BLaER1 (cell line): ENCODE measurements around the gene FOXI1.

Experiments
- H3K27ac ChIP-seq: shearing (Covaris generic); formaldehyde crosslinking; 2 replicates; pipeline ENCODE4 v1.8.1; 2022
- H3K27me3 ChIP-seq: shearing (Covaris generic); formaldehyde crosslinking; 2 replicates; pipeline ENCODE4 v1.8.1; 2022
- H3K36me3 ChIP-seq: shearing (Covaris generic); formaldehyde crosslinking; 2 replicates; pipeline ENCODE4 v1.8.1; 2022
- H3K4me1 ChIP-seq: shearing (Covaris generic); formaldehyde crosslinking; 2 replicates; pipeline ENCODE4 v1.8.1; 2022
- H3K4me2 ChIP-seq: shearing (Covaris generic); formaldehyde crosslinking; 2 replicates; pipeline ENCODE4 v1.8.1; 2022
- H3K4me3 ChIP-seq: shearing (Covaris generic); formaldehyde crosslinking; 2 replicates; pipeline ENCODE4 v1.8.1; 2022
- H3K9ac ChIP-seq: shearing (Covaris generic); formaldehyde crosslinking; 2 replicates; pipeline ENCODE4 v1.8.1; 2022
- H3K9me3 ChIP-seq: shearing (Covaris generic); formaldehyde crosslinking; 2 replicates; pipeline ENCODE4 v1.8.1; 2022
- H4K20me1 ChIP-seq: shearing (Covaris generic); formaldehyde crosslinking; 2 replicates; pipeline ENCODE4 v1.8.1; 2022
- Cebpa-rat ChIP-seq: shearing (Covaris generic); IDR thresholded peaks from 2 replicates; pipeline ENCODE4 v1.8.1; 2022

Gene FOXI1

DNA sequence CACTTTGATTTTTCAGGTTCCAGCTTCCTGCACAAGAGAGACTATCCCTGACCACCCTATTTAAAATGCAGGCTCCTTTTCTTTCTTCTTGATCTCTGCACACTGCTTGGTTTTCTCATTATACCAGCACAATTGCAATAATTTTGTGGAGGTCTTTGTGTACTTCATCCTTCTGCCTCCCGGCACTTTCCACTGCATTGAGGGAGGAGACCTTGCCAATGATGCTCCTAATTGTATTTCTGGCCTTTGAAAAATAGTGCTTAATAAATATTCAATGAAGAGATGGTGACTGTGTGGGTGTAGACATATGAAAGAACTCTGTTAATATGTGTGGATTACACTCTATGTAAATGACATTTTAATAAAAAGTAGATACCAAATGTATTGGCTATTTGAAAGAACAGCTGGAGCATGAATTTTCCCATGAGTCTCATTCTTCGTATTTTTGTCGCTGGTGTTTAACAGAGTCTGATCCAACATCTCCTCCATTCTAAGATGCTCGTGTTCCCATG lies 42.1 kb downstream of the FOXI1 start:
- Histone ChIP-seq H3K9me3 (no peaks in the 10 kb centered on the region), H3K4me2 (no peak overlapping the region), H4K20me1 (no peaks in the 10 kb centered on the region), H3K36me3 (no peaks in the 10 kb centered on the region), H3K27me3 (no peaks in the 10 kb centered on the region), H3K9ac (no peak overlapping the region), H3K4me1 (no peaks in the 10 kb centered on the region), H3K27ac (no peak overlapping the region), H3K4me3 (no peak overlapping the region)
- no peak for TF ChIP-seq Cebpa-rat

DNA sequence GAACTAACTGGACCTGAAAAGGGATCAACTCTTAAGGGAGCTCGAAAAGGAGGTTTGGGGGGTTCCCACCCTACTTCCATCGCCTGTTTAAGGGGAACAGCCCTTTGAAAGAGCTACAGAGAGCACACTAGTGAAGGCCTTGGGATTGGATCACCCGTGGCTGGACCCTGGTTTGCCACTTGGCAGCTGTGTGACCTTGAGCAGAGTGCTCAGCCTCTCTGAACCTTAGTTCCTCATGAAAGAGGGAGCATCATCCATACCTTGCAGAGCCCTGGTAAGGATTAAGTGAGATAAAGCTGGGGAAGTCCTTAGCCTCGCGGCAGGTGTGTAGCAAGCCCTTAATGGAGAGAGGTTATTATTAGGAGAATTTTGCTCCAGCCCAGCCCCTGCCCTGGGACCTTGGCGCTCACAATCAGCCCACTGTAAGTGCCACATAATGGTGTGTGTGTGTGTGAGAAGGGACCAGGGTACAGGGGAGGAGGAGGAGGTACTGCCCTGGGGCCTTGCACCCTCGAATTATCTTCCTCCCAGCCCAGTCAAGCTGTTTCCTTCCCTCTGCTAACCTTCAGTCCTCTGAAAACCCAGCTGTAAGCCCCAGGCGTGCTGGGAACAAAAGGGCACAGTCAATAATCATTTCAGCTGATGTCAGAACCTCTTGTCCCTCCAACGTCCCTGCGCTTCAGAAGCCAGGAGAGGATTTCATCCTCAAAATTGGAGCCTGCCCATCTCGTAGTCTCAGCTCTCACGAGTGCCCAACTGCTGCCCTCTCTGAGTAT lies 42.9 kb downstream of the FOXI1 start:
- Histone ChIP-seq H3K9me3 (no peaks in the 10 kb centered on the region), H3K4me2 (no peak overlapping the region), H3K4me1 (no peaks in the 10 kb centered on the region), H4K20me1 (no peaks in the 10 kb centered on the region), H3K27me3 (no peaks in the 10 kb centered on the region), H3K36me3 (no peaks in the 10 kb centered on the region), H3K9ac (no peak overlapping the region), H3K27ac (no peak overlapping the region), H3K4me3 (no peak overlapping the region)
- TF ChIP-seq Cebpa-rat, result no peak

DNA sequence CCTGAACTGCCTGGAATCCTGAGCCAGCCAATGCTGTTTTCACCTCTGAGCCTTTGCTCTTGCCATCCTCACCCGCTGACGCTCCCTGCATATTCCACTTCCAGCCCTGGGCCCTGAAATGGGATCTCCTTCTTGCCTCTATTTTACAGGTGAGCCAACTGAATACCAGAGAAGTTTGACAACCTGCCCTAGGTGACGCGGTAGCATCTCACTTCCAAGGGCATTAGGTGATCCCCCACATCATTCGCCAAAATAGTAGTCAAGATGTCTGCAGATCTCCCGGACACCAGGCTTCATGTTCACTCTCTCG lies 43.5 kb downstream of the FOXI1 start:
- Histone ChIP-seq H3K4me3 (no peak overlapping the region), H3K9me3 (no peaks in the 10 kb centered on the region)
- no peak for TF ChIP-seq Cebpa-rat

DNA sequence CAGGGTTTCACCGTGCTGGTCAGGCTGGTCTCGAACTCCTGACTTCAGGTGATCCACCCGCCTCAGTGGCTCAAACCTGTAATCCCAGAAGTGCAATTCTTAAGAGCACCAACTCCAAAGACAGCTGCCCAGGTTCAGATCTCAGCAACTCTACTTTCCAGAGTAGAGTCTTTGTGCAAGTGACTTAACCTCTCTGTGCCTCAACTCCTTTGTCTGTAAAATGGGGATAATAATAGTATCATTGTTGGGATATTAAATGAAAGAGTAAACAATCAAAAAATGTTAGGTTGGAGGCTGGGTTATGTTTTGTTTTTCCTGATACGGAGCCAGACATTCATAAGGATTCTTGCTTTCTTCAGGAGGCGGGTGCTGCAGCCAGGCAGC lies 45.0 kb downstream of the FOXI1 start:
- no peak overlapping the region for H3K9ac ChIP-seq
- H4K20me1 ChIP-seq, result no peaks in the 10 kb centered on the region
- H3K4me1 ChIP-seq, result no peaks in the 10 kb centered on the region
- no peaks in the 10 kb centered on the region for H3K36me3 ChIP-seq
- no peak overlapping the region for H3K4me3 ChIP-seq
- no peaks in the 10 kb centered on the region for H3K27me3 ChIP-seq
- H3K4me2 ChIP-seq, result no peak overlapping the region
- no peak for TF ChIP-seq Cebpa-rat
- H3K27ac ChIP-seq, result no peak overlapping the region
- H3K9me3 ChIP-seq, result no peaks in the 10 kb centered on the region

More for the DNA sequence above, 43.5 kb downstream of the FOXI1 start:
- Histone ChIP-seq H4K20me1 (no peaks in the 10 kb centered on the region), H3K36me3 (no peaks in the 10 kb centered on the region), H3K4me2 (no peak overlapping the region), H3K4me1 (no peaks in the 10 kb centered on the region), H3K27me3 (no peaks in the 10 kb centered on the region), H3K9ac (no peak overlapping the region), H3K27ac (no peak overlapping the region)

DNA sequence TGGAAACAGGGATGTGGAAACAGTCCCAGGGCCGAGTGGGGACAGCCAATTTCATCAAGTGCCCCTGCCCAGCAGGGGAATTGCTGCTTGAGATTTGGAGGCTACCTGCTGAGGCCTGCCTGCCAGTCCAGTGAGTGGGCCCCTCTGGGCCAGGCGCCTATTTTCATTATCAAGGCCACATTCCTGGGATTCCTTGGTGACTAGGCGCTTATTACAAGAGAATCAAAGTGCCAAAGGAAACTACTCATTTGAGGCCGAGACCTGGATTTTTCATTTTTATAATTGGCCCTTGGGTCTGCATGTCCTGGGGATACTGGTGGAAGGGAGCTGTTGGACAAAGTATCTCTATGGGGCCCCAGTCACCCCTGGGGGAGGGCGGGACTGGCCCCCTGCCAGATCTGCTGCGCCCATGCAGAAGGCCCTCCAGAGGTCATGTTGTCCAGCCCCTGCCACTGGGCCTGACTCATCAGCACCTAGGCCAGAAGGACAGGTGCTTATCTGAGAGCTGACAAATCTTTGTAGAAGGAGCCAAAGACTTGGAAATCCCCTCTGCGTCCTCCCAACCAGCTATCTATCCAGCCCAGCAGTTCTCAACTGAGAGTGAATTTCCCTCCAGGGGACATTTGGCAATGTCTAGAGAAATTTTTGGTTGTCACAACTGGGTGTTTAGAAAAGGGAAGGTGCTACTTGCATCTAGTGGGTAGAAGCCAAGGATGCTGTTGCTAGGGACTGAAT lies 45.6 kb downstream of the FOXI1 start:
- Histone ChIP-seq H4K20me1 (no peaks in the 10 kb centered on the region), H3K36me3 (no peaks in the 10 kb centered on the region), H3K9ac (no peak overlapping the region), H3K4me3 (no peak overlapping the region), H3K9me3 (no peaks in the 10 kb centered on the region), H3K4me1 (no peaks in the 10 kb centered on the region), H3K27ac (no peak overlapping the region), H3K27me3 (no peaks in the 10 kb centered on the region), H3K4me2 (no peak overlapping the region)
- TF ChIP-seq Cebpa-rat, result no peak

DNA sequence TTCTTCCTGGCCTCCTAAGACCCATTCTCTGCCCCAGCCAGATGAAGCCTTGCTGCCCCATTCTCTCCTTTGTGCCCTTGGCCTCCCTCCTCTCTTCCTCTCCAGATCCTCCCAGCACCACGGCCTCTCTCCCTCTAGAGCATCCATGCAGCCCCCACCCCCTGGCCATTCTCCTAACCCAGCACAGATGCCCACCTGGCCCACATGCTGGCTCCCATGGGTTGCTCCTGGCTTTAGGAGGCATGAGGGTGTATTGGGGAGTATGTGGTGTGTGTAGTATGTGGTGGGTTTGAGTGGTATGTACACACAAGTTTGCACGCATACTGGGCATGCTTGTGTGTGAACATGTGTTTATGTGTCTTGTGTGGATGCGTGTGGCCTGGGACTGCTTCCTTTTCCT lies 47.1 kb downstream of the FOXI1 start:
- no peak for TF ChIP-seq Cebpa-rat
- H3K9me3 ChIP-seq, result no peaks in the 10 kb centered on the region
- no peak overlapping the region for H3K4me2 ChIP-seq
- no peaks in the 10 kb centered on the region for H3K36me3 ChIP-seq
- no peak overlapping the region for H3K27ac ChIP-seq
- H3K27me3 ChIP-seq, result no peaks in the 10 kb centered on the region
- H4K20me1 ChIP-seq, result no peaks in the 10 kb centered on the region
- H3K9ac ChIP-seq, result no peak overlapping the region
- H3K4me3 ChIP-seq, result no peak overlapping the region
- H3K4me1 ChIP-seq, result peaks cover 14% of the 10 kb centered on the region

DNA sequence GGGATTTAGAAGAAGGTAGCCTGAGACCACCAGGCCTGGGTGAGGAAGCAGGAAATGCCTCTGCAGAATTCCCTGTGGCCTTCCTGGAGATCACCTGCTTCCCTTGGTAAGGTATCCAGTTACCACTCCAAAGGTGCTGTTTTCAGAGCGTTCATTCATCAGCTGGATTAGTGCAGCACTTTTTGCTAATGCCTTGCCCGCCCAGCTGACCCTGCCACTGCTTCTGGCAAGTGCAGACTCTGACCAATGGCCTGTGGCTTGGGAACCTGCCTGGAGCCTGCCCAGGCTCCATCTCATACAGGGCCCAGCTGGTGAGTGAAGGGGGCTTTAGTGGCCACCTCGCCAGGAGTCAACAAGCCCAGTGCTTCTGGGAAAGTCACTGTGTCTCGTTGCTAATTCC lies 48.6 kb downstream of the FOXI1 start:
- Histone ChIP-seq H3K4me1 (peaks cover 20% of the 10 kb centered on the region), H3K4me3 (no peak overlapping the region), H3K27ac (no peak overlapping the region), H4K20me1 (no peaks in the 10 kb centered on the region), H3K27me3 (no peaks in the 10 kb centered on the region), H3K36me3 (no peaks in the 10 kb centered on the region), H3K9ac (no peak overlapping the region), H3K4me2 (no peak overlapping the region), H3K9me3 (no peaks in the 10 kb centered on the region)
- no peak for TF ChIP-seq Cebpa-rat

DNA sequence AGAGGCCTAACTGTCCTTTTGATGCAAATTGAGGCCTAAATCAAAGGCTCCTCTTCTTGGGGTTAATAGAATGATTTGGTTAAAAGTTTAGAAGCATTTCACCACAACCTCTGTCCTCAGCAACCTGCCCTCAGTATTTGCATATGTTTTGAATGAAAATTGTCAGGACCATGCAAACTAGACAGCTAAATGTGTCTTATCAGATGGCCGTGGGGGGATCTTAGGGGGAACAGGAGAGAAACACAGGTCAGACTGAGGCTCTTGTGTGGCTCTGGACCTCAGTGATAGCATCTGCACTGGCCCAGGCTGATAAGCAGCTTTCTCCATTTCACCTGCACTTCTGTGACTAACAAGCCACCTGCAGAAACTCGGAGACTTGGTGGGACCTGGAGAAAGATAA lies 49.0 kb downstream of the FOXI1 start:
- no peaks in the 10 kb centered on the region for H3K9me3 ChIP-seq
- no peaks in the 10 kb centered on the region for H3K27me3 ChIP-seq
- H3K9ac ChIP-seq, result no peak overlapping the region
- H4K20me1 ChIP-seq, result no peaks in the 10 kb centered on the region
- TF ChIP-seq Cebpa-rat, result no peak
- H3K27ac ChIP-seq, result no peak overlapping the region
- no peaks in the 10 kb centered on the region for H3K36me3 ChIP-seq
- peaks cover 20% of the 10 kb centered on the region for H3K4me1 ChIP-seq
- no peak overlapping the region for H3K4me3 ChIP-seq
- H3K4me2 ChIP-seq, result no peak overlapping the region

DNA sequence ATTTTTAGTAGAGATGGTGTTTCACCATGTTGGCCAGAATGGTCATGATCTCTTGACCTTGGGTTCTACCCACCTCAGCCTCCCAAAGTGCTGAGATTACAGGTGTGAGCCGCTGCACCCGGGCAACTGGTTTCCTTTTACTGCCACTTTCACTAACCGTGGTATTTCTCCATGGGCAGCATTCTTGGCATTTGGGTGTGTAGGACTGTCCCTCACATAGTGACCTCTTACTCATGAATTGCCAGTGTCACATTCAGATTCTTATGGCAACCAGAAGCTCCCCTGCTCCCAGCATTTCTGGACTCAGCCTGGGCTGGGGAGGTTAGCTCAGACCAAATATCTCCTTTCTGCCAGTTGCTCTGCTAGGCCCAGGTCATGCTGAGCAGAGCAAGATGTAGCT lies 50.1 kb downstream of the FOXI1 start:
- no peak overlapping the region for H3K4me2 ChIP-seq
- no peaks in the 10 kb centered on the region for H3K36me3 ChIP-seq
- H3K27me3 ChIP-seq, result no peaks in the 10 kb centered on the region
- no peak overlapping the region for H3K4me3 ChIP-seq
- H3K9me3 ChIP-seq, result no peaks in the 10 kb centered on the region
- H3K4me1 ChIP-seq, result peaks cover 20% of the 10 kb centered on the region
- TF ChIP-seq Cebpa-rat, result no peak
- no peak overlapping the region for H3K27ac ChIP-seq
- H4K20me1 ChIP-seq, result no peaks in the 10 kb centered on the region
- H3K9ac ChIP-seq, result no peak overlapping the region

DNA sequence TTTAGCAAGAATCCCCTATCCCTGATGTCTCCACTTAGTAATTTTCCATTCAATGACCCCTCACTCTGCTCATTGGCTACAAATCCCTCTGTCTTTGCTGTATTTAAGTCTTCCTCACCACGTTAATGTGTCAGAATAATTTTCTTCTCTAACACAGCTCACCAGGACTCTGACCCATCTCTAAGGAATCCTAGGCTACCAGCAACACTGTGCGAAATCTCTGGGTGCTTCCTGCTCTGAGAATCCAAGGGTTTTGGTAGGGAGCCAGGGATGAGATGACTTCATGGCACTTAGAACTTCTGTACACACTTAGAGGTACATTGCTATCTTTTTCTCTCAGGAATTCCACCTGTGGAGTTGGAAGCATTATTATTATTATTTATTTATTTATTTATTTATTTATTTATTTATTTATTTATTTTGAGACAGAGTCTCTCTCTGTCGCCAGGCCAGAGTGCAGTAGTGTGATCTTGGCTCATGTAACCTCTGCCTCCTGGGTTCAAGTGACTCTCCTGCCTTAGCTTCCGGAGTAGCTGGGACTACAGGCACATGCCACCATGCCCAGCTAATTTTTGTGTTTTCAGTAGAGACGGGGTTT lies 53.5 kb downstream of the FOXI1 start:
- Histone ChIP-seq H3K4me1 (peaks cover 20% of the 10 kb centered on the region), H4K20me1 (no peaks in the 10 kb centered on the region), H3K4me2 (no peak overlapping the region), H3K27me3 (no peaks in the 10 kb centered on the region), H3K4me3 (no peak overlapping the region), H3K9me3 (no peaks in the 10 kb centered on the region), H3K36me3 (no peaks in the 10 kb centered on the region), H3K27ac (no peak overlapping the region), H3K9ac (no peak overlapping the region)
- no peak for TF ChIP-seq Cebpa-rat
